ENCODE measurements around the gene FAM177A1. TPM values are rescaled to one million over a fixed set of nuclear protein-coding genes. Genes with fewer than 3 reads are reported as not detected.

FAM177A1 gene
- total and polyA plus RNA-seq, 10 of the 15 experiments (the other 5 are each of a cell fraction or from before 2014, with no cell fraction given): 5.3 to 38.6 (median 20.7) TPM

DNA sequence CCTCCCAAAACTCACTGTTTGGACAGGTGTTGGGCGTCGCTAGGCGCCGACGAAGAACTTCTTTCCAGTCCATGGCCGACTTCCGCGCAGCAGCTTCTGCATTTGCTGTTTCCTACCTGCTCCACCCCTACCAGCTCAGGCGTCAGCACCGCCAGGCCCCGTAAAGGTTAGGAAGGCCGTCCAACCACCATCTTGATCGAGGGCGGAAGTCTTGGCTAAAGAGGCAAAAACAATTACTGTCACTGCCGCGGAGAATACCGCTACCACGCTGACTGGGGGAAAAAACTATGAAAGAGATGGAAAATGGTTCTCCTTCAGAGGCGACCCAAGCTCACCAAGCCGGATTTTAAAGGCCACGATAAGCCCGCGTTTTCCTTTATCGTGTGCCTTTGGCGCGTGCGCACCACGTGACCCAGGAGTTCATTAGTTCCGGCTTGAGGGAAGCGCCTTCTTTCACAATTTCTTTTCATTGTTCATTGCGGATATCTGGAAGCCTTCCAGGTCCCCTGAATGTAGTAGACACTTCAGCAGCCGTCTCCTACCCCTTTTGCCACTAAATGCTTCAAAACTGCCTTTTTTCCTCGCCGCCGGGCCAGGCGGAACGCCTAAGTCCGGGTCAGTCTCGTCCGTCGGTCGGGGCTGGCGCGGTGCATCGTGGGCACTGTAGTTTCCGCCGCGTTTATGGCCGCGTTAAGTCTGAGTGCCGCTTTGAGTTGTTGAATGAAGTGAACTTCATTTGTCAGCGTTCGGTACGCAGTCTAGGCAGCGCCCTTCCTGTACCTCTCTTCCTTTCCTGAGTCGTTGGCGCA, 76.0 kb downstream of the FAM177A1 start, which contains the start of the genes PPP2R3C and PRORP (continued):
- TF ChIP-seq, protein P1, sequence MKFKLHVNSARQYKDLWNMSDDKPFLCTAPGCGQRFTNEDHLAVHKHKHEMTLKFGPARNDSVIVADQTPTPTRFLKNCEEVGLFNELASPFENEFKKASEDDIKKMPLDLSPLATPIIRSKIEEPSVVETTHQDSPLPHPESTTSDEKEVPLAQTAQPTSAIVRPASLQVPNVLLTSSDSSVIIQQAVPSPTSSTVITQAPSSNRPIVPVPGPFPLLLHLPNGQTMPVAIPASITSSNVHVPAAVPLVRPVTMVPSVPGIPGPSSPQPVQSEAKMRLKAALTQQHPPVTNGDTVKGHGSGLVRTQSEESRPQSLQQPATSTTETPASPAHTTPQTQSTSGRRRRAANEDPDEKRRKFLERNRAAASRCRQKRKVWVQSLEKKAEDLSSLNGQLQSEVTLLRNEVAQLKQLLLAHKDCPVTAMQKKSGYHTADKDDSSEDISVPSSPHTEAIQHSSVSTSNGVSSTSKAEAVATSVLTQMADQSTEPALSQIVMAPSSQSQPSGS (IDR thresholded peaks at IDR 0.05; ENCODE audit: low read length): no peak
- no peak for TF ChIP-seq CBFB (IDR thresholded peaks at IDR 0.05; ENCODE audit: low read depth)
- no peak for TF ChIP-seq ZNF217 (IDR thresholded peaks at IDR 0.05)
- peak; percentile 62 for TF ChIP-seq POLR2AphosphoS5 (IDR thresholded peaks at IDR 0.05; ENCODE audit: low read length)
- no peak for TF ChIP-seq JUNB (IDR thresholded peaks at IDR 0.05)
- TF ChIP-seq, protein P2, sequence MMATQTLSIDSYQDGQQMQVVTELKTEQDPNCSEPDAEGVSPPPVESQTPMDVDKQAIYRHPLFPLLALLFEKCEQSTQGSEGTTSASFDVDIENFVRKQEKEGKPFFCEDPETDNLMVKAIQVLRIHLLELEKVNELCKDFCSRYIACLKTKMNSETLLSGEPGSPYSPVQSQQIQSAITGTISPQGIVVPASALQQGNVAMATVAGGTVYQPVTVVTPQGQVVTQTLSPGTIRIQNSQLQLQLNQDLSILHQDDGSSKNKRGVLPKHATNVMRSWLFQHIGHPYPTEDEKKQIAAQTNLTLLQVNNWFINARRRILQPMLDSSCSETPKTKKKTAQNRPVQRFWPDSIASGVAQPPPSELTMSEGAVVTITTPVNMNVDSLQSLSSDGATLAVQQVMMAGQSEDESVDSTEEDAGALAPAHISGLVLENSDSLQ (IDR thresholded peaks at IDR 0.05): no peak; the same call in none of the 2 replicates
- no peak for TF ChIP-seq SMARCA5 (IDR thresholded peaks at IDR 0.05)
- peak; percentile 98 for TF ChIP-seq YY1 (IDR thresholded peaks at IDR 0.05; ENCODE audit: low read depth, low read length)
- peak; percentile 92 for TF ChIP-seq USF1 (IDR thresholded peaks at IDR 0.05; ENCODE audit: borderline replicate concordance, extremely low read length, insufficient read depth, low read depth, low read length)
- TF ChIP-seq RBBP5 (conservative IDR thresholded peaks at IDR 0.05): no peak
- peak; percentile 94 for TF ChIP-seq USF2 (IDR thresholded peaks at IDR 0.05; ENCODE audit: borderline replicate concordance, low read depth, low read length)
- no peak for TF ChIP-seq STAT3 (IDR thresholded peaks at IDR 0.05; ENCODE audit: low read depth, low read length)
- TF ChIP-seq TCF7 (IDR thresholded peaks at IDR 0.05; ENCODE audit: borderline replicate concordance): no peak
- TF ChIP-seq RB1 (IDR thresholded peaks at IDR 0.05; ENCODE audit: borderline replicate concordance): peak; percentile 93; the same call in 1 of the 2 replicates
- no peak for TF ChIP-seq SMAD1 (IDR thresholded peaks at IDR 0.05; ENCODE audit: low read depth, partially characterized antibody)
- peak; percentile 52 for TF ChIP-seq STAT1 (conservative IDR thresholded peaks at IDR 0.05)
- TF ChIP-seq MYB (IDR thresholded peaks at IDR 0.05; ENCODE audit: borderline replicate concordance, low read depth, low read length): no peak; the same call in 1 of the 2 replicates
- TF ChIP-seq MTA2 (IDR thresholded peaks at IDR 0.05; ENCODE audit: low read depth): 0 out of 2 replicates have a peak, but pooled peaks have one; percentile 59
- no peak; the same call in 1 of the 2 replicates for TF ChIP-seq ELK1 (IDR thresholded peaks at IDR 0.05; ENCODE audit: low read depth, low read length)
- no peak for TF ChIP-seq ETV6 (conservative IDR thresholded peaks at IDR 0.05 in 1 of 2, IDR thresholded peaks at IDR 0.05 in 1 of 2; ENCODE audit: borderline replicate concordance in 1 of 2, low read depth in 1 of 2)
- TF ChIP-seq SIN3A (IDR thresholded peaks at IDR 0.05; ENCODE audit: low read depth, low read length): peak; percentile 48
- TF ChIP-seq, protein P3, sequence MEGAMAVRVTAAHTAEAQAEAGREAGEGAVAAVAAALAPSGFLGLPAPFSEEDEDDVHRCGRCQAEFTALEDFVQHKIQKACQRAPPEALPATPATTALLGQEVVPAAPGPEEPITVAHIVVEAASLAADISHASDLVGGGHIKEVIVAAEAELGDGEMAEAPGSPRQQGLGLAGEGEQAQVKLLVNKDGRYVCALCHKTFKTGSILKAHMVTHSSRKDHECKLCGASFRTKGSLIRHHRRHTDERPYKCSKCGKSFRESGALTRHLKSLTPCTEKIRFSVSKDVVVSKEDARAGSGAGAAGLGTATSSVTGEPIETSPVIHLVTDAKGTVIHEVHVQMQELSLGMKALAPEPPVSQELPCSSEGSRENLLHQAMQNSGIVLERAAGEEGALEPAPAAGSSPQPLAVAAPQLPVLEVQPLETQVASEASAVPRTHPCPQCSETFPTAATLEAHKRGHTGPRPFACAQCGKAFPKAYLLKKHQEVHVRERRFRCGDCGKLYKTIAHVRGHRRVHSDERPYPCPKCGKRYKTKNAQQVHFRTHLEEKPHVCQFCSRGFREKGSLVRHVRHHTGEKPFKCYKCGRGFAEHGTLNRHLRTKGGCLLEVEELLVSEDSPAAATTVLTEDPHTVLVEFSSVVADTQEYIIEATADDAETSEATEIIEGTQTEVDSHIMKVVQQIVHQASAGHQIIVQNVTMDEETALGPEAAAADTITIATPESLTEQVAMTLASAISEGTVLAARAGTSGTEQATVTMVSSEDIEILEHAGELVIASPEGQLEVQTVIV (IDR thresholded peaks at IDR 0.05; ENCODE audit: borderline replicate concordance, partially characterized antibody): peak; percentile 83

Measured in GM12878 (cell line).